Keratinocyte (primary cell): ENCODE results near the gene HDHD5. TPM values are rescaled to one million over a fixed set of nuclear protein-coding genes. Genes with fewer than 3 reads are reported as not detected.
"Not testable (repeated sequence)": the region's sequence is repeated elsewhere in the genome, so short reads cannot be mapped to it uniquely, and the experiment has no call there.

Experiments used
- DNase-seq: peaks from one replicate; pipeline ENCODE4 v3.0.0-alpha.2; 2011; ENCODE audit warnings: low read depth, missing footprints, low spot score
- FAIRE-seq: peaks from 2 replicates; lab custom pipeline; 2011; peaks lifted over from hg19 to GRCh38; lab: Jason Lieb, UNC
- H2AFZ ChIP-seq: 2 replicates; pipeline ENCODE4 v1.6.0; 2012; ENCODE audit warnings: low read length, control low read depth, inconsistent platforms; ENCODE audit not compliant: control insufficient read depth
- H3K27ac ChIP-seq: 2 replicates; pipeline ENCODE4 v1.5.1; 2011; ENCODE audit warnings: low read length; ENCODE audit not compliant: control insufficient read depth, insufficient read depth
- H3K27me3 ChIP-seq: 3 replicates; pipeline ENCODE4 v1.6.0; 2011; ENCODE audit warnings: low read length; ENCODE audit not compliant: control insufficient read depth, insufficient read depth; ENCODE audit errors: extremely low read depth
- H3K36me3 ChIP-seq, 2 experiments: 2 replicates in 1 of 2; 3 replicates in 1 of 2; pipeline ENCODE4 v1.5.1; 2011; ENCODE audit warnings: low read length in 2 of 2, mild to moderate bottlenecking in 1 of 2; ENCODE audit not compliant: control insufficient read depth in 2 of 2, insufficient read depth in 2 of 2; ENCODE audit errors: extremely low read depth in 1 of 2
- H3K4me1 ChIP-seq: 3 replicates; pipeline ENCODE4 v1.5.1; 2011; ENCODE audit warnings: low read length; ENCODE audit not compliant: control insufficient read depth, insufficient read depth; ENCODE audit errors: extremely low read depth
- H3K4me2 ChIP-seq: 3 replicates; pipeline ENCODE4 v1.6.0; 2011; ENCODE audit warnings: low read depth, low read length; ENCODE audit not compliant: control insufficient read depth, insufficient read depth; ENCODE audit errors: extremely low read depth
- H3K4me3 ChIP-seq, 3 experiments: fragments of 200-600 bp in 1 of 3; sonication (generic) in 1 of 3; 2 replicates in 2 of 3; 3 replicates in 1 of 3; pipeline ENCODE4 v1.5.1; 2011 to 2016; ENCODE audit warnings: low read length in 3 of 3, mild to moderate bottlenecking in 3 of 3, control low read depth in 2 of 3, inconsistent platforms in 1 of 3, low read depth in 1 of 3, mixed read lengths in 1 of 3, mixed run types in 1 of 3, moderate library complexity in 1 of 3; ENCODE audit not compliant: control insufficient read depth in 2 of 3, insufficient read depth in 2 of 3; ENCODE audit errors: extremely low read depth in 1 of 3
- H3K79me2 ChIP-seq: 2 replicates; pipeline ENCODE4 v1.6.0; 2012; ENCODE audit warnings: low read length; ENCODE audit not compliant: control insufficient read depth, insufficient read depth
- H3K9ac ChIP-seq: 3 replicates; pipeline ENCODE4 v1.6.0; 2011; ENCODE audit warnings: low read length; ENCODE audit not compliant: control insufficient read depth, insufficient read depth; ENCODE audit errors: extremely low read depth
- H3K9me1 ChIP-seq: 3 replicates; pipeline ENCODE4 v1.6.0; 2011; ENCODE audit warnings: low read length; ENCODE audit not compliant: control insufficient read depth, insufficient read depth; ENCODE audit errors: extremely low read depth
- H3K9me3 ChIP-seq: 2 replicates; pipeline ENCODE4 v1.5.1; 2012; ENCODE audit warnings: low read depth, low read length; ENCODE audit not compliant: control insufficient read depth
- H4K20me1 ChIP-seq: 3 replicates; pipeline ENCODE4 v1.6.0; 2011; ENCODE audit warnings: low read length; ENCODE audit not compliant: control insufficient read depth, insufficient read depth; ENCODE audit errors: extremely low read depth
- CTCF ChIP-seq, 3 experiments: IDR thresholded peaks in 1 of 3; conservative IDR thresholded peaks in 1 of 3; optimal IDR thresholded peaks in 1 of 3; 2 replicates in 2 of 3; 3 replicates in 1 of 3; pipeline versions ENCODE3 to v1.5.1; 2011; ENCODE audit warnings: low read length in 3 of 3, mild to moderate bottlenecking in 3 of 3, moderate library complexity in 2 of 3, control low read depth in 1 of 3, inconsistent platforms in 1 of 3; ENCODE audit not compliant: insufficient read depth in 2 of 3; ENCODE audit errors: extremely low read depth in 1 of 3
- EZH2 ChIP-seq: IDR thresholded peaks from one replicate; pipeline ENCODE4 v1.6.1; 2012; ENCODE audit warnings: inconsistent platforms, mild to moderate bottlenecking, low read length, moderate library complexity
- dilution Hi-C: fragments of 300-500 bp; cut with MboI; formaldehyde crosslinking; loops from one replicate; pipeline ENCODE4 v1.7.0; 2020; ENCODE audit warnings: low sequenced_read_pairs; ENCODE audit not compliant: extremely low pct_ligation_motif_present
- polyA plus RNA-seq, 5 experiments: library from polyadenylated mRNA; depleted of rRNA in 3 of 5; stranded (reverse) in 3 of 5; stranded (forward) in 1 of 5; unstranded in 1 of 5; fragments of >200 nt; gene quantifications; 1 replicate in 1 of 5; 2 replicates in 3 of 5; 3 replicates in 1 of 5; pipeline versions ENCODE4 v1.2.1 to v1.2.3, GENCODE V29; 2011 to 2012; ENCODE audit warnings: missing spikeins in 2 of 5, low read depth in 1 of 5, low replicate concordance in 1 of 5

HDHD5 gene
- polyA plus RNA-seq, 1 donor (not counting 4 experiments of a cell fraction or from before 2014, with no cell fraction given) = 22.6 TPM

DNA sequence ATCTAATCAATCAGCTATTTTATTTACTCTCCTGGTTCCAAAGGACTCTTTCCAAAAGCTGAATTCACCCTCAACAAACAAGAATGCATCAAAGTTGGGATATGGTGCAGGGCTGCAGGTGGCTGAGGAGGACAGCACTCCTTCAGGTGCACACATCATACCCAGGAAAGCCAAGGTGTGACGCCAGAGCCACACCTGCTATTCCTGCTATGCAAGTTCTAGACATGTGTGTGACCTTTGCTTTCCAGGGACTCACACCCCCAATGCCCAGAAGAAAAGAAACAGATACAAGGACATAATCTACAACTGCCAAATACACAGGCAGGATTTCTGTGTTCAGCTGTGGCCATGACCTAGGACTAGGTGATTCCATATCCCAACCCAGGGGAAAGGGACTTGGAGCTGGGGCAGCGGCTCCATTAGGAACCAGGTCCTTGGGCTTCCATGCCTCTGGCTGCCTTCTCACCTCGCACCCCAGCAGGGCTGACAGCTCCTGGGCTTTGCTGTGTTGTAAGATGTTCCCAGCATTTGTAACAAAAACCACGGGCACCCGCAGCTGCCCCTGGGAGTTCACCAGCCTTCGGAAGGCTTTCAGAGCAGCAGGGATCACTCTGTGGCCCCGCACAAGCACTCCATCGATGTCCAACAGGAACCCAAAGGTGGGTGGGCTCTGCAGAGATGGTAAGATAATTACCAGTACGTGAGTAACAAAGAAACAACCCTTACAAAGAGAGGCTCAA is 9.8 kb downstream of the HDHD5 start:
- no peaks in the 10 kb centered on the region for H4K20me1 ChIP-seq
- H3K27me3 ChIP-seq = no peaks in the 10 kb centered on the region
- no peak overlapping the region for H3K9ac ChIP-seq
- H3K36me3 ChIP-seq = peaks cover 9% of the 10 kb centered on the region in 2 experiments
- no peaks in the 10 kb centered on the region for H3K9me3 ChIP-seq
- no peak overlapping the region for H3K27ac ChIP-seq
- no peaks in the 10 kb centered on the region for H3K4me1 ChIP-seq
- H3K9me1 ChIP-seq = no peaks in the 10 kb centered on the region
- TF ChIP-seq EZH2 (no peak), CTCF (optimal IDR thresholded peaks at IDR 0.05 in 1 of 3, IDR thresholded peaks at IDR 0.05 in 1 of 3, conservative IDR thresholded peaks at IDR 0.05 in 1 of 3; ENCODE audit: extremely low read depth in 1 of 3, insufficient read depth in 2 of 3, low read length in 3 of 3) (no peak)
- H3K4me3 ChIP-seq = no peak overlapping the region
- DNase-seq (no peak), FAIRE-seq (no peak)
- dilution Hi-C loops = no loop called here
- H3K4me2 ChIP-seq = no peak overlapping the region
- H2AFZ ChIP-seq = no peak overlapping the region
- H3K79me2 ChIP-seq = peaks cover 33% of the 10 kb centered on the region

- H3K4me3 ChIP-seq, DNase-seq, H3K27ac ChIP-seq, H3K27me3 ChIP-seq, H3K9me3 ChIP-seq, H3K9ac ChIP-seq, dilution Hi-C loops, H3K4me2 ChIP-seq, FAIRE-seq, H4K20me1 ChIP-seq, H3K9me1 ChIP-seq, H3K4me1 ChIP-seq, H2AFZ ChIP-seq: not testable (repeated sequence)
- Histone ChIP-seq H3K36me3 (peaks cover 10 to 14% of the 10 kb centered on the region in 2 experiments), H3K79me2 (peaks cover 19% of the 10 kb centered on the region)
Observed at GRCh38 chr22:17147458-17147857, 11.6 kb downstream of the HDHD5 start.
